GM12891 (cell line): ENCODE results near the gene SPTBN5.

Source experiments
- DNase-seq: peaks from one replicate; pipeline ENCODE4 v3.0.0; 2011; ENCODE audit warnings: low spot score; ENCODE audit not compliant: insufficient read length
- FAIRE-seq: peaks from 2 replicates; lab custom pipeline; 2011; peaks lifted over from hg19 to GRCh38; lab: Jason Lieb, UNC
- PAX5 ChIP-seq: IDR thresholded peaks from 2 replicates; pipeline ENCODE4 v1.6.1; 2011; ENCODE audit warnings: low read length, moderate library complexity, mild to moderate bottlenecking; ENCODE audit not compliant: insufficient read depth, severe bottlenecking
- POLR2A ChIP-seq: IDR thresholded peaks from 2 replicates; pipeline ENCODE4 v1.6.1; 2011; ENCODE audit warnings: low read depth, low read length, control low read depth
- POLR2AphosphoS5 ChIP-seq: IDR thresholded peaks from 2 replicates; pipeline ENCODE4 v1.6.1; 2011; ENCODE audit warnings: low read depth, low read length, control low read depth
- POU2F2 ChIP-seq: IDR thresholded peaks from 2 replicates; pipeline ENCODE4 v1.6.1; 2011; ENCODE audit warnings: low read depth, mild to moderate bottlenecking, control low read depth, low read length, moderate library complexity
- SPI1 ChIP-seq: IDR thresholded peaks from 2 replicates; pipeline ENCODE4 v1.6.1; 2011; ENCODE audit warnings: low read depth, low read length, control low read depth
- TAF1 ChIP-seq: IDR thresholded peaks from 2 replicates; pipeline ENCODE4 v1.6.1; 2011; ENCODE audit warnings: low read depth, low read length, control low read depth

The SPTBN5 gene

DNA sequence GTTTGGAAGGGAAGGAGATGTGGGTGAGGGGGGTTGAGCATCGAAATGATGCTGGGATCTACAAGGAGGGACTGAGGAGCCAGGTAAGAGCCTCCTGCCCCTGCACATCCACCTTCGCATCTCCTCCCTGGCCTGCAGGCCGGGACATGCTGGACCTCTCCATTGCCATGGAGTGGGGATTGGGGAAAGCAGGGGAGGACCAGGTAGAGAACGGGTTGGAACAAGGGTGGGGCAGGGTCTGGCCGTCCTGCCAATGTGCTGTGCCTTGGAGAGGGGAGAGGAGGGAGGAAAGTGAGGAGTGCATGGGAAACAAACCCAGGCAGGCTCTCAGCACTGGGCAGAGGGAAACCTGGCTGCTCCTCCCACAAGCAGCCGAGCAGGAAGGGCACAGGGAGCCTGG is 44.6 kb downstream of the SPTBN5 start:
- TF ChIP-seq POLR2AphosphoS5 (no peak), PAX5 (no peak), POLR2A (no peak), TAF1 (no peak), POU2F2 (no peak), SPI1 (no peak)
- DNase-seq (no peak), FAIRE-seq (no peak)

DNA sequence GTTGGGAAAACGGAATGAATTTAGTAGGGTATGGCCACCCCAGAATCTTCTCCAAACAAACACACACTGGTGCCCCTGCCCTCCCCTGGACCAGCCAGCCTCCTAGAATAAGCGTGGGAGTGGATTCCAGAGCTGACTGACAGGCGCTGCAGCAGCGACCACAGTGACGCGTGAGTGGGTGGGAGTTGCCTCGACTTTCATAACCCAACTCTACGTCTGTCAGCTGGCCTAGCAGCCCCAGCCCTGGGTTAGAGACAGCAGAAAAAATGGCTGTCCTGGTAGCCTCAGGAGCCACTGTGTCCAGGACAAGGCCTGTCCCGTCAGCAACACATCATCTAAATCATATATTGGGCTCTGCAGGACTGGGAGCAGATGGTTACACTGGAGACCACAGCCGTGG is 45.2 kb downstream of the SPTBN5 start:
- DNase-seq (no peak), FAIRE-seq (no peak)
- TF ChIP-seq POU2F2 (no peak), PAX5 (no peak), SPI1 (no peak), POLR2A (no peak), TAF1 (no peak), POLR2AphosphoS5 (no peak)

DNA sequence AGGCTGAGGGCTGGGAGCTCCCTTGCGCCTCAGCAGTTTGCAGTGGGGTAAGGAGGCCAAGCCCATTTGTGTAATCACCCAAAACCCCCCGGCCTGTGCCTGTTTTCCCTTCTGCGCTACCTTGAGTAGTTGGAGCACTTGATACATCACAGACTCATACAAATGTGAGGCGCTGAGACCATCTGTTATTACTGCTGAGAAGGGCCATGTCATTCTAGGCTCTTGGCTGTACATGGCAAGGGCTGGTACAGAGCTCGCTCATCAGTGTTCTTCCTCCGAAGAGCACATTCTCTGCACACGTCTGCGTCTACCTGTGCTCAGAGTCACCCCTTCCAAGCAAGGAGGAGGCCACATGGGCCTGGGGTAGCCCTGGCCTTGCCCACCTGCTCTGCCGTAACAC is 45.9 kb downstream of the SPTBN5 start:
- no peak for TF ChIP-seq POU2F2
- no peak for FAIRE-seq
- no peak for DNase-seq

DNA sequence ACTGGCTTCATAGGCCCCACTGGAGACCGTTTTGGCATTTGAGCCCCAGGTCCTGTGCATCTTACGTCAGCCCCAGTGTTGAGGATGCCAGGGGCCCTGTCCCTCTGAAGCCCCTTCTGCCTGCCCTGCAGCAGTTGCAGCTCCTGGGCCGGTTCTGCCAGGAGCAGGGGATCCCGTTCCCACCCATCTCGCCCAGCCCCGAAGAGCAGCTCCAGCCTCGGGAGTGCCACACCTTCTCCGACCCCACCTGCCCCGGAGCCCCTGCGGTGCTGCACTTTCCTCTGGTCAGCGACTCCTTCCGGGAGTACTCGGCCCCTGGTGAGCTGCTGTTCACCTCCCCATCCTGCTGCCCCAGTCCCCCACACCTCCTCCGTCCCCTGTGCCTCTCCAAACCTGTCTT is 46.6 kb downstream of the SPTBN5 start:
- FAIRE-seq (no peak), DNase-seq (no peak)
- no peak for TF ChIP-seq PAX5
- TF ChIP-seq POU2F2 = no peak

DNA sequence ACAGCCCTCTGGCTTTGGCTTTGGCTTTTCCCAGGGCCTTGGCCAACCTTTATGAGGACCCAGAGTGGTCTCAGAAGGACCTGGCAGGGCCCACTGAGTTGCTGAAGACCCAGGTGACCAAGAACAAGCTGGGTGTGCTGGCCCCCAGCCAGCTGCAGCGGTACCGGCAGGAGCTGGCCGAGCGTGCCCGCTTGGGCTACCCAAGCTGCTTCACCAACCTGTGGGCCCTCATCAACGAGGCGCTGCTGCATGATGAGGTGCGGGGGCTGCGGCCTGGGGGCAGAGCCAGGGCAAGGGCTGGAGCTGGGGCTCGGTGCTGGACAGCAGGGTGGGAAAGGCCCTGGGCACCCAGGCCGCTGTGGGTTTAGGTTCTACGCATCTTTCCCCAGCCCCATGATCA is 49.0 kb downstream of the SPTBN5 start:
- no peak for FAIRE-seq
- TF ChIP-seq PAX5 = no peak
- no peak for TF ChIP-seq POLR2A
- no peak for TF ChIP-seq TAF1
- no peak for TF ChIP-seq POU2F2
- TF ChIP-seq SPI1 = no peak
- no peak for TF ChIP-seq POLR2AphosphoS5

DNA sequence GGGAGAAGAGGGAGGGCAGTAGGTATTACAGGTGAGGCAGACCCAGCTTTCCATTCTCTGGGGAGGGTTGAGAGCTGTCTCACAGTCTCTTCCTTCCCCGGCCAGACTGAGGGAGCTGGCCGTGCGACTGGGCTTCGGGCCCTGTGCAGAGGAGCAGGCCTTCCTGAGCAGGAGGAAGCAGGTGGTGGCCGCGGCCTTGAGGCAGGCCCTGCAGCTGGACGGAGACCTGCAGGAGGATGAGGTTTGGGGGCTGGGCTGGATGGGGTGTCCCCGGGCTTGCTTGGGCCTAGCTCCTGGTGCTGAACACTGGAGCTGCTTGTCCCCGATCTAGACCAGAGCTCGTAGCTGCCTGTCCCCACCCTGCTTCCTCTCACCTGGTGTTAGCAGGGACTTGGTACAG is 50.3 kb downstream of the SPTBN5 start:
- TF ChIP-seq TAF1 (no peak), POLR2A (no peak), POU2F2 (no peak), SPI1 (no peak), PAX5 (no peak), POLR2AphosphoS5 (no peak)
- FAIRE-seq (no peak), DNase-seq (no peak)

More for the DNA sequence above, 49.0 kb downstream of the SPTBN5 start:
- no peak for DNase-seq

DNA sequence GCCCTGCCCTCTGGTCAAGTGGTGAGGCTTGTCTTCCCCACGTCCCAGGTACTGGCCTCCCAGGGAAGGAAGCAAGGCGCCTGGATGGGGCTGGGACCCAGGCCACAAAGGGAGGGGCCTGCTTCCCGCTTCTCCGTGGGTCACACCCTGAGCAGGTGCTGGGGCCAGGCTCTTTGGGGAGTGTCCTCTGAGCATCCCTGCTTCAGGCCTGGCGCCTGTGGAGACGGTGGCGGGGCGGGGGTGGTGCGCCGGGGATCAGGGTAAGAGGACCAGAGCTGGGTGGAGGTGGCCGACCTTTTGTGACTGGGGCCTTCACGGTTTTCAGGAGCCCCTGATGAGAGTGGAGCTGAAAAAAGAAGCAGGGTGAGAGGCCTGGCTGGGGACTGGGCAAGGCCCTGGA is 51.6 kb downstream of the SPTBN5 start:
- no peak for FAIRE-seq
- TF ChIP-seq POLR2AphosphoS5 (no peak), SPI1 (no peak), PAX5 (no peak), TAF1 (no peak), POU2F2 (no peak), POLR2A (no peak)
- DNase-seq = no peak

DNA sequence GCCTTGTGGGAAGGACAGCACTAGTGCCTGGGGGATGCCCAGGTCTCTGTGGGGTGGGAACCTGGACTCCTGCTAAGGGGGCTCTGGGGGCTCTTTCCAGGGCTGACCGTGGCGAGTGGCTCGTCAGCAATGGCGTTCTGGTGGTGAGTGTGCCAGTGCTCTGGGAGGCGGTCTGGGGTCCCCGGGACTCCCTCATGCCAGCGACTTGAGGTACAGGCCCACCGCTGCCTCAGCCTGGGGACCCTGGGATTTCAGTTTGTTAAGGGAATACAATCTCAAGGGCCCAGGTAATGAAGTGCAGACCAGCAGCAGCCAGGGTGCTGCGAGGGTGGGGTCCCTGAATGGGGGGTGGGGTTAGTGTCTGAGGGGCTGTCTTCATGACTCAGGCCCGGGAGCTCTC is 52.7 kb downstream of the SPTBN5 start:
- no peak for FAIRE-seq
- TF ChIP-seq POLR2AphosphoS5 = no peak
- no peak for TF ChIP-seq TAF1
- TF ChIP-seq POU2F2 = no peak
- no peak for TF ChIP-seq PAX5
- no peak for TF ChIP-seq SPI1
- no peak for TF ChIP-seq POLR2A
- no peak for DNase-seq

DNA sequence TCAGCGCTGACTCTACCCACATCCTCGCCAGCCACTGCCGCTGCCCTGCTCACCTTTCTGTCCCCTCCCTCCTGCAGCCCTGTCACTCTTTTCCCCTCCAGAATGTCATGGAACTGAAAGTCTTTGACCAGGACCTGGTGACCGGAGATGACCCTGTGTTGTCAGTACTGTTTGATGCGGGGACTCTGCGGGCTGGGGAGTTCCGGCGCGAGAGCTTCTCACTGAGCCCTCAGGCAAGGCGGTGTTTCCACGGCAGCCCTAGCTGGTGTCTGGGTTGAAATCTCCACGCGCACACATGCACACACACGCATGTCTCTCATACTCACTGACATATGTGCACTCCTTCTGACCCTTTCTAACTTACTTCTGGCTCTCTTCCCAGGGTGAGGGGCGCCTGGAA is 53.2 kb downstream of the SPTBN5 start:
- no peak for FAIRE-seq
- no peak for DNase-seq
- TF ChIP-seq POU2F2 (no peak), SPI1 (no peak), TAF1 (no peak), POLR2AphosphoS5 (no peak), PAX5 (no peak), POLR2A (no peak)

DNA sequence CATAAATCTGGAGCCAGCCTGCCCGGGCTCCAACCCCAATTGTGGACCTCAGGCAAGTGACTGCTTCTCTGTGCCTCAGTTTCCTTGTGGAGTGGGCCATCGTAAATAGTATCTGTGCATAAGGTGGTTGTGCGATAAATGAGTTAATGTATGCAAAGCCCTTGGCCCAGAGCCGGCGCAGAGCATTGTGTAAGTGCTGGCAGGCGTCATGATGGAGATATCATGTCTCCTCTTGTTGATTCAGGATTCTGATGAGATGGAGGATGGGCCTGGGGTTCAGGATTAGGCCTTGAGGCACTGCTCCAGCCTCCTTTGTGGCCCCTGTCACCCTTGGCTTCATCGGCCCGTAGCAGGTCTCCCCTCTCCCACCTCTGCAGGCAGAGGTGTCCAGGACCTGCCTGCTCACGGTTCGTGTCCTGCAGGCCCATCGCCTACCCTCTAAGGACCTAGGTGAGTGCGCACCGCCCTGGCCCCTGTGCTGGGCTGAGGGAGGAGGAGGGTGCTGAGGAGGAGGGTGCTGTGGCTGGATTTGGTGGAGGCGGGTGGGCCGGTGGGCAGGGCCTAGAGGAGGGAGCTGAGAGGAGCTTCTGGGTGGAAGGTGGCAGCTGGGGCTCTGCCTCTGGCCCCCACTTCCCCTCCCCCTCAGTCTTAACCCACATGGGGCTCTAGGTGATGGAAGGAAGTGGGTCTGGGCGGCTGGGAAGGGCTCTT is 53.9 kb downstream of the SPTBN5 start:
- TF ChIP-seq POLR2AphosphoS5 (no peak), POLR2A (no peak), PAX5 (no peak), POU2F2 (no peak), TAF1 (no peak), SPI1 (no peak)
- FAIRE-seq (no peak), DNase-seq (no peak)

DNA sequence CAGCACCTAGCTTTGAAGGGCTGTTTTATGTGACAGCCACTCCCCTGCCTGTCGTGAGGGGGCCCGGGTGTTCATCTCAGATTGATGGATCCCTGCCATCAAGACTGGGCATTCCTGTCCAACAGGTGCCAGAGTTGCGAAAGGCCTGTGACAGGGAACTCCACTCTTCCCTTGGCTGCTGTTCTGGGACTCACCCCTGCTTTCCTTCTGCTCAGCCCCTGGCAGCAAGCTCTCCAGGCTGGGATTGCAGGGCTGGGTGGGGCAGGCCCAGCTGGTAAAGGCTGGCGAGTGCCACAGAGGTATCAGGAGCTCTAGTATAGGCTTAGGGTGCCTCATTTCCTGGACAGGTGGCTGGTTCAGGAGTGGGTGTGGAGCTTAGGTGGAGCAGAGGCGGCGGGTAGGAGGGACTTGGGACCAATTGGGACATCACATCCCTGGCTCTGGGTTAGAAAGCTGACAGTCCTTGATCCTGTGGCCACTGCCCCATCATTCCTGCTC is 55.4 kb downstream of the SPTBN5 start, which contains the start of gene PLA2G4B:
Gene PLA2G4B (plus strand): TSS at position 448 of the 498 bp plus-strand sequence. CDS start 67 bp downstream, outside the sequence.
- TF ChIP-seq POU2F2 (no peak), TAF1 (no peak), PAX5 (no peak)
- FAIRE-seq = no peak

More for the DNA sequence above, 55.4 kb downstream of the SPTBN5 start, which contains the start of gene PLA2G4B:
- no peak for DNase-seq
